Liver (tissue), 9 donors: Measurements from ENCODE around the gene GPR180. TPM values are rescaled to one million over a fixed set of nuclear protein-coding genes. Genes with fewer than 3 reads are reported as not detected.

Source experiments
- DNase-seq: peaks from one replicate; pipeline ENCODE4 v3.0.0-alpha.2; 2017; ENCODE audit warnings: low spot score
- H3K27ac ChIP-seq, 2 donors: one replicate each; pipeline ENCODE4 v1.7.0; 2013; ENCODE audit warnings: inconsistent platforms in 2 of 2, low read length in 2 of 2, control low read depth in 1 of 2, low read depth in 1 of 2, mild to moderate bottlenecking in 1 of 2
- H3K27me3 ChIP-seq, 4 donors: one replicate each; pipeline versions ENCODE4 v1.6.1 to v1.7.0; 2013; ENCODE audit warnings: low read length in 3 of 4, inconsistent platforms in 1 of 4, mild to moderate bottlenecking in 1 of 4, moderate library complexity in 1 of 4; ENCODE audit not compliant: control insufficient read depth in 4 of 4, insufficient read depth in 4 of 4
- H3K36me3 ChIP-seq, 4 donors: one replicate each; pipeline versions ENCODE4 v1.6.1 to v1.7.0; 2013; ENCODE audit warnings: low read length in 3 of 4, mild to moderate bottlenecking in 3 of 4, low read depth in 1 of 4, moderate library complexity in 1 of 4; ENCODE audit not compliant: control insufficient read depth in 4 of 4, insufficient read depth in 3 of 4
- H3K4me1 ChIP-seq, 4 donors: one replicate each; pipeline versions ENCODE4 v1.6.1 to v1.7.0; 2013; ENCODE audit warnings: low read length in 3 of 4, mild to moderate bottlenecking in 3 of 4, moderate library complexity in 1 of 4; ENCODE audit not compliant: control insufficient read depth in 4 of 4, insufficient read depth in 4 of 4
- H3K4me3 ChIP-seq, 3 donors: one replicate each; pipeline versions ENCODE4 v1.6.1 to v1.7.0; 2013; ENCODE audit warnings: low read length in 3 of 3, control low read depth in 1 of 3, low read depth in 1 of 3, mild to moderate bottlenecking in 1 of 3
- H3K9ac ChIP-seq, 2 donors: one replicate each; pipeline ENCODE4 v1.7.0; 2013; ENCODE audit warnings: low read length in 2 of 2, mild to moderate bottlenecking in 2 of 2, moderate library complexity in 2 of 2, control low read depth in 1 of 2, low read depth in 1 of 2
- H3K9me3 ChIP-seq, 4 donors: one replicate each; pipeline versions ENCODE4 v1.6.1 to v1.7.0; 2013; ENCODE audit warnings: low read length in 3 of 4; ENCODE audit not compliant: control insufficient read depth in 4 of 4
- ATF3 ChIP-seq: IDR thresholded peaks from 2 replicates; pipeline ENCODE4 v1.6.1; 2016; ENCODE audit warnings: antibody characterized with exemption
- CTCF ChIP-seq: fragments of 150-350 bp; IDR thresholded peaks from 2 replicates; pipeline ENCODE4 v1.5.1; 2017; ENCODE audit warnings: improper control_type of control experiment, low read depth, low read length; ENCODE audit not compliant: missing input control
- FOXA1 ChIP-seq: IDR thresholded peaks from 2 replicates; pipeline ENCODE4 v1.6.1; 2016; ENCODE audit warnings: antibody characterized with exemption
- FOXA2 ChIP-seq: IDR thresholded peaks from 2 replicates; pipeline ENCODE4 v1.6.1; 2016; ENCODE audit warnings: antibody characterized with exemption
- GABPA ChIP-seq, 2 donors: IDR thresholded peaks in 1 of 2; conservative IDR thresholded peaks in 1 of 2; 2 replicates each; pipeline ENCODE4 v1.6.1; 2016; ENCODE audit warnings: antibody characterized with exemption in 2 of 2, mild to moderate bottlenecking in 1 of 2, moderate library complexity in 1 of 2
- HNF4A ChIP-seq, 2 donors: conservative IDR thresholded peaks; 2 replicates each; pipeline ENCODE4 v1.6.1; 2016; ENCODE audit warnings: antibody characterized with exemption in 2 of 2, mild to moderate bottlenecking in 2 of 2
- HNF4G ChIP-seq: IDR thresholded peaks from 2 replicates; pipeline ENCODE4 v1.6.1; 2016; ENCODE audit warnings: antibody characterized with exemption
- NR2F2 ChIP-seq: IDR thresholded peaks from 2 replicates; pipeline ENCODE4 v1.6.1; 2016; ENCODE audit warnings: antibody characterized with exemption
- RAD21 ChIP-seq, 2 donors: IDR thresholded peaks; 2 replicates each; pipeline ENCODE4 v1.6.1; 2016; ENCODE audit warnings: antibody characterized with exemption in 2 of 2, mild to moderate bottlenecking in 2 of 2
- REST ChIP-seq: IDR thresholded peaks from 2 replicates; pipeline ENCODE4 v1.6.1; 2016; ENCODE audit warnings: antibody characterized with exemption, mild to moderate bottlenecking
- RXRA ChIP-seq, 2 donors: IDR thresholded peaks; 2 replicates each; pipeline ENCODE4 v1.6.1; 2017 to 2018; ENCODE audit warnings: antibody characterized with exemption in 2 of 2, mild to moderate bottlenecking in 1 of 2
- ZBTB33 ChIP-seq: IDR thresholded peaks from 2 replicates; pipeline ENCODE4 v1.6.1; 2016; ENCODE audit warnings: antibody characterized with exemption
- WGBS: extraction: QIAGEN DNeasy Blood & Tissue Kit; methylation state at CpG from one replicate; pipeline ENCODE4 v1.1.7; 2013; 5-methylcytosine and 5-hydroxymethylcytosine counted together
- polyA plus RNA-seq, 2 donors: library from polyadenylated mRNA; stranded (reverse) in 1 of 2; unstranded in 1 of 2; fragments of 200-250 nt in 1 of 2; fragments of >200 nt in 1 of 2; fragmentation: Nextera tagmentation in 1 of 2; extraction: Ambion mirVana in 1 of 2; gene quantifications; one replicate each; pipeline versions ENCODE4 v1.2.1 to v1.2.3, GENCODE V29; 2013 to 2015
- total RNA-seq, 2 donors: library from RNA; depleted of rRNA; stranded (reverse); fragments of >200 nt; gene quantifications; one replicate each; pipeline ENCODE4 v1.2.3, GENCODE V29; 2014
- donor health status: healthy.
- donor health status: healthy.
- donor health status: healthy.
- donor health status: healthy.
- donor health status: healthy.

Gene GPR180
- total and polyA plus RNA-seq, 4 donors: 2.1 to 8.3 (median 2.8) TPM

- Histone ChIP-seq H3K4me3 (no peak overlapping the region), H3K27me3 (peaks cover 0 to 2% (median under 1%) of the 10 kb centered on the region in 4 donors), H3K9ac (no peak overlapping the region), H3K36me3 (no peaks in the 10 kb centered on the region), H3K27ac (no peak overlapping the region), H3K4me1 (no peaks in the 10 kb centered on the region), H3K9me3 (no peaks in the 10 kb centered on the region)
- no peak for DNase-seq
- no peak for TF ChIP-seq GABPA (IDR thresholded peaks at IDR 0.05 in 1 of 2, conservative IDR thresholded peaks at IDR 0.05 in 1 of 2)
- no peak for TF ChIP-seq CTCF
- TF ChIP-seq HNF4A (conservative IDR thresholded peaks at IDR 0.05): no peak
- no peak for TF ChIP-seq HNF4G
- no peak for TF ChIP-seq RAD21 (IDR thresholded peaks at IDR 0.05)
- TF ChIP-seq FOXA2: no peak
- TF ChIP-seq NR2F2: no peak
- TF ChIP-seq ZBTB33: no peak
- TF ChIP-seq FOXA1: no peak
- WGBS: 77% methylated on average over 2 of the region's 2 CpGs
These were observed 65.5 kb downstream of the GPR180 start for GRCh38 chr13:94667190-94667589.

GRCh38 chr13:94672400-94672799 is 70.7 kb downstream of the GPR180 start:
- WGBS: 82% methylated on average over 2 of the region's 2 CpGs
- no peaks in the 10 kb centered on the region for H3K27me3 ChIP-seq
- no peaks in the 10 kb centered on the region for H3K4me1 ChIP-seq
- H3K36me3 ChIP-seq: no peaks in the 10 kb centered on the region
- TF ChIP-seq REST (no peak), FOXA2 (no peak), RXRA (IDR thresholded peaks at IDR 0.05) (no peak), ATF3 (no peak)
- no peaks in the 10 kb centered on the region for H3K9me3 ChIP-seq
- no peak overlapping the region for H3K9ac ChIP-seq
- no peak for DNase-seq
- H3K4me3 ChIP-seq: no peak overlapping the region
- no peak overlapping the region for H3K27ac ChIP-seq
